Astrocyte (in vitro differentiated cells and primary cell): ENCODE measurements around the gene TIMM44. TPM values are rescaled to one million over a fixed set of nuclear protein-coding genes. Genes with fewer than 3 reads are reported as not detected.

Experiments
- DNase-seq: peaks from one replicate; pipeline ENCODE4 v3.0.0-alpha.2; 2010; ENCODE audit warnings: low read depth
- FAIRE-seq: peaks from 2 replicates; lab custom pipeline; 2011; peaks lifted over from hg19 to GRCh38; lab: Jason Lieb, UNC
- H2AFZ ChIP-seq: 2 replicates; pipeline ENCODE4 v1.6.0; 2012; ENCODE audit warnings: low read depth, low read length, inconsistent platforms
- H3K27ac ChIP-seq: 2 replicates; pipeline ENCODE4 v1.5.1; 2011; ENCODE audit warnings: low read depth, low read length, inconsistent platforms
- H3K27me3 ChIP-seq: 2 replicates; pipeline ENCODE4 v1.6.0; 2011; ENCODE audit warnings: low read length, inconsistent platforms; ENCODE audit not compliant: insufficient read depth
- H3K36me3 ChIP-seq: 2 replicates; pipeline ENCODE4 v1.5.1; 2011; ENCODE audit warnings: low read length, inconsistent platforms; ENCODE audit not compliant: insufficient read depth
- H3K4me1 ChIP-seq: 2 replicates; pipeline ENCODE4 v1.5.1; 2011; ENCODE audit warnings: low read length, inconsistent platforms; ENCODE audit not compliant: insufficient read depth
- H3K4me2 ChIP-seq: 2 replicates; pipeline ENCODE4 v1.6.0; 2012; ENCODE audit warnings: low read length, inconsistent platforms
- H3K4me3 ChIP-seq: 2 replicates; pipeline ENCODE4 v1.5.1; 2011; ENCODE audit warnings: low read depth, mild to moderate bottlenecking, low read length, inconsistent platforms; ENCODE audit not compliant: insufficient read depth
- H3K79me2 ChIP-seq: 2 replicates; pipeline ENCODE4 v1.6.0; 2012; ENCODE audit warnings: mild to moderate bottlenecking, low read length, inconsistent platforms; ENCODE audit not compliant: insufficient read depth
- H3K9ac ChIP-seq: 2 replicates; pipeline ENCODE4 v1.6.0; 2012; ENCODE audit warnings: mild to moderate bottlenecking, low read length, inconsistent platforms
- H3K9me3 ChIP-seq: 2 replicates; pipeline ENCODE4 v1.5.1; 2012; ENCODE audit warnings: low read depth, mild to moderate bottlenecking, low read length, inconsistent platforms; ENCODE audit not compliant: insufficient read depth
- H4K20me1 ChIP-seq: 2 replicates; pipeline ENCODE4 v1.6.0; 2012; ENCODE audit warnings: low read length, inconsistent platforms; ENCODE audit not compliant: insufficient read depth
- H3K27ac Mint-ChIP-seq: one replicate; pipeline ENCODE4 v1.8.0; 2021; ENCODE audit warnings: mild to moderate bottlenecking, mixed read lengths; ENCODE audit not compliant: unreplicated experiment
- H3K27me3 Mint-ChIP-seq: one replicate; pipeline ENCODE4 v1.8.0; 2021; ENCODE audit warnings: low read depth, mixed read lengths; ENCODE audit not compliant: unreplicated experiment
- H3K36me3 Mint-ChIP-seq: one replicate; pipeline ENCODE4 v1.8.0; 2021; ENCODE audit warnings: low read depth, mixed read lengths; ENCODE audit not compliant: unreplicated experiment
- H3K4me1 Mint-ChIP-seq: one replicate; pipeline ENCODE4 v1.8.0; 2021; ENCODE audit warnings: low read depth, mixed read lengths; ENCODE audit not compliant: unreplicated experiment
- H3K4me3 Mint-ChIP-seq: one replicate; pipeline ENCODE4 v1.8.0; 2021; ENCODE audit warnings: mild to moderate bottlenecking, moderate library complexity, mixed read lengths; ENCODE audit not compliant: unreplicated experiment
- H3K9me3 Mint-ChIP-seq: one replicate; pipeline ENCODE4 v1.8.0; 2021; ENCODE audit warnings: mild to moderate bottlenecking, mixed read lengths; ENCODE audit not compliant: unreplicated experiment
- EZH2 ChIP-seq: IDR thresholded peaks from 2 replicates; pipeline ENCODE4 v1.6.1; 2012; ENCODE audit warnings: mild to moderate bottlenecking, low read length, inconsistent platforms; ENCODE audit not compliant: insufficient read depth
- total RNA-seq: library from RNA; stranded (reverse); gene quantifications from 2 replicates; pipeline ENCODE4 v1.2.1, GENCODE V29; 2021
- TF ChIP-seq, protein P1 (sequence below): IDR thresholded peaks from 2 replicates; pipeline ENCODE4 v1.5.1; 2011; ENCODE audit warnings: low read depth, mild to moderate bottlenecking, inconsistent platforms, low read length, moderate library complexity; ENCODE audit not compliant: insufficient read depth

TIMM44 gene
- total RNA-seq, 1 donor from 2014 or later, result 71.1 TPM

DNA sequence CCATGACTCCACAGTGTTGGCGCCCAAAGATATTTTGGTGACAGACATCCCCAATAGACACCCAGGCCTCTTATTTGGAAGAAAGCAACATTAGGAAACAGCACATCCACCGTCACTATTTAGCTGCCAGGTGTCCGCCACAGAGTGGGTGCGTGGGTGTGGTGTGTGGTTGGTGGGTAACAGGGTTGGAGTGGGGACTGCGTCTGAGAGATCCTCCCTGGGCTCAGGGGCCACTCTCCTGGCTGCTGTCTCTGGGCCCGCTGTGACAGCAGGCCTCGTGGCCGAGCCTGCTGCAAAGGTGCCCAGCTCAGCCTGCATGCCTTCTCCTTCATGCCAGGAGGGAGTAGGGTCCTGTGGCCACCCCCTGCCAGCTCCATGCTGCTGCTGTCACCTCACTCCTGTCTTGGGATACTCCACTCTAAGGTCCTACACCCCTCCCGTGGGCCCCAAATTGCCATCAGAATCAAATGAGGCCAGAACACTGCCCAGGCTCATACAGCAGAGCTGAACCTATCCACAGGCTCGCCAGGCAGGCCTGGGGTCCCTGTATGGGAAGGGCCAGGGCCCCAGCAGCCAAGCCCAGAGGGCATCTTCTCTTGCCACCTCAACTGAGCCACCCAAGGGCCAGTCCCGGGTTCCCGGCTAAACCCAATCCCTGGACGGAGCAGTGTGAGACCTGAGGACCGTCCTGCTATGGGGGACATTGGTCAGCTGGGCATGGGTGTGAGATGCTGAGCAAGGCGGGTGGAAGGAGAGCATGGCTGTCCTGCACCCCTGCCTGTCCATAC is 24.7 kb upstream of the TIMM44 start:
- Histone ChIP-seq H3K36me3 (peaks cover 12% of the 10 kb centered on the region), H3K4me1 (no peaks in the 10 kb centered on the region), H3K79me2 (no peaks in the 10 kb centered on the region), H2AFZ (no peak overlapping the region), H3K27ac (no peak overlapping the region), H3K27me3 (no peaks in the 10 kb centered on the region), H3K9ac (no peak overlapping the region), H4K20me1 (peaks cover 38% of the 10 kb centered on the region), H3K4me2 (no peak overlapping the region), H3K9me3 (no peaks in the 10 kb centered on the region), H3K4me3 (no peak overlapping the region)
- Mint-ChIP-seq H3K27me3 (no peaks in the 10 kb centered on the region), H3K36me3 (peaks cover 16% of the 10 kb centered on the region), H3K27ac (no peak overlapping the region), H3K9me3 (no peaks in the 10 kb centered on the region), H3K4me1 (no peaks in the 10 kb centered on the region), H3K4me3 (no peak overlapping the region)
- TF ChIP-seq EZH2, result no peak
- TF ChIP-seq, protein P1, sequence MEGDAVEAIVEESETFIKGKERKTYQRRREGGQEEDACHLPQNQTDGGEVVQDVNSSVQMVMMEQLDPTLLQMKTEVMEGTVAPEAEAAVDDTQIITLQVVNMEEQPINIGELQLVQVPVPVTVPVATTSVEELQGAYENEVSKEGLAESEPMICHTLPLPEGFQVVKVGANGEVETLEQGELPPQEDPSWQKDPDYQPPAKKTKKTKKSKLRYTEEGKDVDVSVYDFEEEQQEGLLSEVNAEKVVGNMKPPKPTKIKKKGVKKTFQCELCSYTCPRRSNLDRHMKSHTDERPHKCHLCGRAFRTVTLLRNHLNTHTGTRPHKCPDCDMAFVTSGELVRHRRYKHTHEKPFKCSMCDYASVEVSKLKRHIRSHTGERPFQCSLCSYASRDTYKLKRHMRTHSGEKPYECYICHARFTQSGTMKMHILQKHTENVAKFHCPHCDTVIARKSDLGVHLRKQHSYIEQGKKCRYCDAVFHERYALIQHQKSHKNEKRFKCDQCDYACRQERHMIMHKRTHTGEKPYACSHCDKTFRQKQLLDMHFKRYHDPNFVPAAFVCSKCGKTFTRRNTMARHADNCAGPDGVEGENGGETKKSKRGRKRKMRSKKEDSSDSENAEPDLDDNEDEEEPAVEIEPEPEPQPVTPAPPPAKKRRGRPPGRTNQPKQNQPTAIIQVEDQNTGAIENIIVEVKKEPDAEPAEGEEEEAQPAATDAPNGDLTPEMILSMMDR, result no peak
- FAIRE-seq (no peak), DNase-seq (no peak)

DNA sequence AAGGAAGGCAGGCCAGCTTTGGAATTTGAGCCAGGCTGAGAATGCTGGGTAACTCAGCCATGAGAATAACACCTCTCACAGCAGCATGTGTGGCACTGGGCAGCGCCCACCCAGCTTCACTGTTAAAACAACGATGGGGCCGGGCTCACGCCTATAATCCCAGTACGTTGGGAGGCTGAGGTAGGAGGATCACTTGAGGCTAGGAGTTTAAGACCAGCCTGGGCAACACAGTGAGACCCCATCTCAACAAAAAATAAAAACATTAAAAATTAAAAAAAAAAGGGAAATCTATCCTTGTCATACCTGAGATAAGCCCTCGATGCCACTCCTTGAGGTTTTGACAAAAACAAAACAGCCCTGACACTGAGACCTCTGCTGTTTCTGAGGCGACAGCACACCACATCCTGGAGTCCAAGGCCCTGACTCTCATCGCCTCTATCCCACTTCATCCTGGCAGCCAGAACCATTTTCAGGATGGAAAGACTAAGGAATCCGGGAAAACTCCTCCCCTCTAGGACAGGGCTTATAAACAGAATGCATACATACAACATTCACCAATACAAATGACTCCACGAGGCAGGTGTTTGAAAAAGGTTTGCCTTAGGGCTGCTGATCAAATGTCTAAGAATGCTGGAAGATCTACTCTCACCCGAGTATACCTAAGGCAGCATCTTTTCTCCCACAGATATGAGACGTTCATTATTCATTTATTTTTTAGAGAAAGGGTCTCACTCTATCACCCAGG is 22.6 kb upstream of the TIMM44 start:
- H4K20me1 ChIP-seq, result peaks cover 30% of the 10 kb centered on the region
- FAIRE-seq (no peak), DNase-seq (no peak)
- Mint-ChIP-seq H3K4me1 (peaks cover 2% of the 10 kb centered on the region), H3K27ac (no peak overlapping the region), H3K36me3 (peaks cover 21% of the 10 kb centered on the region), H3K9me3 (no peaks in the 10 kb centered on the region), H3K4me3 (no peak overlapping the region), H3K27me3 (no peaks in the 10 kb centered on the region)
- no peak overlapping the region for H3K27ac ChIP-seq
- H2AFZ ChIP-seq, result no peak overlapping the region
- no peaks in the 10 kb centered on the region for H3K79me2 ChIP-seq
- H3K9me3 ChIP-seq, result no peaks in the 10 kb centered on the region
- no peak overlapping the region for H3K4me2 ChIP-seq
- peaks cover 20% of the 10 kb centered on the region for H3K36me3 ChIP-seq
- H3K4me1 ChIP-seq, result no peaks in the 10 kb centered on the region
- TF ChIP-seq, protein P1, result no peak
- no peak for TF ChIP-seq EZH2
- H3K27me3 ChIP-seq, result no peaks in the 10 kb centered on the region
- no peak overlapping the region for H3K4me3 ChIP-seq
- no peak overlapping the region for H3K9ac ChIP-seq
